H9 (cell line): ENCODE results near the gene ASS1. TPM values are rescaled to one million over a fixed set of nuclear protein-coding genes. Genes with fewer than 3 reads are reported as not detected.

ENCODE experiments used
- DNase-seq: peaks from one replicate; pipeline ENCODE4 v3.0.0-alpha.2; 2017
- H2AFZ ChIP-seq: one replicate; pipeline ENCODE4 v1.6.1; 2013; ENCODE audit warnings: mild to moderate bottlenecking, low read length, control low read depth, moderate library complexity
- H2AK5ac ChIP-seq: 2 replicates; pipeline ENCODE4 v1.6.1; 2013; ENCODE audit warnings: low read length, control low read depth, mixed read lengths; ENCODE audit not compliant: insufficient read length
- H2BK120ac ChIP-seq: one replicate; pipeline ENCODE4 v1.6.1; 2013; ENCODE audit warnings: low read depth, mild to moderate bottlenecking, low read length, control low read depth, inconsistent platforms; ENCODE audit not compliant: poor library complexity, severe bottlenecking
- H2BK12ac ChIP-seq: 2 replicates; pipeline ENCODE4 v1.6.1; 2013; ENCODE audit warnings: low read length, control low read depth, mixed read lengths, low read depth; ENCODE audit not compliant: insufficient read length
- H2BK15ac ChIP-seq: 2 replicates; pipeline ENCODE4 v1.6.1; 2013; ENCODE audit warnings: low read depth, low read length, control low read depth
- H2BK20ac ChIP-seq: one replicate; pipeline ENCODE4 v1.6.1; 2013; ENCODE audit warnings: low read depth, mild to moderate bottlenecking, low read length, control low read depth, inconsistent platforms; ENCODE audit not compliant: poor library complexity, severe bottlenecking
- H2BK5ac ChIP-seq: 2 replicates; pipeline ENCODE4 v1.6.1; 2013; ENCODE audit warnings: low read length, control low read depth, mixed read lengths; ENCODE audit not compliant: insufficient read length
- H3K14ac ChIP-seq: 2 replicates; pipeline ENCODE4 v1.6.1; 2013; ENCODE audit warnings: low read length, control low read depth; ENCODE audit not compliant: insufficient read depth
- H3K18ac ChIP-seq: 2 replicates; pipeline ENCODE4 v1.6.1; 2013; ENCODE audit warnings: low read depth, mild to moderate bottlenecking, mixed read lengths, low read length, control low read depth; ENCODE audit not compliant: insufficient read length
- H3K23ac ChIP-seq: 2 replicates; pipeline ENCODE4 v1.6.1; 2013; ENCODE audit warnings: low read length, control low read depth, mixed read lengths, low read depth; ENCODE audit not compliant: insufficient read length
- H3K23me2 ChIP-seq: 2 replicates; pipeline ENCODE4 v1.6.1; 2013; ENCODE audit warnings: low read depth, mild to moderate bottlenecking, mixed read lengths, low read length, control low read depth; ENCODE audit not compliant: insufficient read length, poor library complexity, severe bottlenecking
- H3K27ac ChIP-seq: 2 replicates; pipeline ENCODE4 v1.5.1; 2013; ENCODE audit warnings: low read length, control low read depth, mixed read lengths, low read depth; ENCODE audit not compliant: insufficient read length
- H3K27me3 ChIP-seq: 2 replicates; pipeline ENCODE4 v1.6.1; 2013; ENCODE audit warnings: low read length, control low read depth, inconsistent platforms; ENCODE audit not compliant: insufficient read depth
- H3K4ac ChIP-seq: 2 replicates; pipeline ENCODE4 v1.6.1; 2013; ENCODE audit warnings: low read depth, mild to moderate bottlenecking, control low read depth, inconsistent platforms, low read length, moderate library complexity
- H3K4me1 ChIP-seq: 2 replicates; pipeline ENCODE4 v1.6.1; 2013; ENCODE audit warnings: low read length, control low read depth, inconsistent platforms; ENCODE audit not compliant: insufficient read depth
- H3K4me2 ChIP-seq: 2 replicates; pipeline ENCODE4 v1.6.1; 2013; ENCODE audit warnings: low read length, control low read depth, mixed read lengths; ENCODE audit not compliant: insufficient read length, insufficient read depth
- H3K56ac ChIP-seq: 2 replicates; pipeline ENCODE4 v1.6.1; 2013; ENCODE audit warnings: low read depth, mild to moderate bottlenecking, mixed read lengths, low read length, control low read depth; ENCODE audit not compliant: insufficient read length
- H3K79me1 ChIP-seq: 2 replicates; pipeline ENCODE4 v1.6.1; 2013; ENCODE audit warnings: low read depth, mild to moderate bottlenecking, moderate library complexity, low read length, control low read depth, inconsistent platforms; ENCODE audit not compliant: insufficient read depth, poor library complexity, severe bottlenecking
- H3K79me2 ChIP-seq: 2 replicates; pipeline ENCODE4 v1.6.1; 2013; ENCODE audit warnings: low read length, control low read depth, inconsistent platforms; ENCODE audit not compliant: insufficient read depth
- H3K9ac ChIP-seq: 2 replicates; pipeline ENCODE4 v1.6.1; 2013; ENCODE audit warnings: low read length, control low read depth, mixed read lengths; ENCODE audit not compliant: insufficient read length; ENCODE audit errors: extremely low read depth
- H3K9me3 ChIP-seq: one replicate; pipeline ENCODE4 v1.6.1; 2013; ENCODE audit warnings: low read depth, low read length, inconsistent platforms; ENCODE audit not compliant: control insufficient read depth
- H3T11ph ChIP-seq: one replicate; pipeline ENCODE4 v1.6.1; 2013; ENCODE audit warnings: mild to moderate bottlenecking, low read length, control low read depth, inconsistent platforms
- H4K20me1 ChIP-seq: one replicate; pipeline ENCODE4 v1.6.1; 2013; ENCODE audit not compliant: control insufficient read depth, insufficient read length, insufficient read depth
- H4K5ac ChIP-seq: 2 replicates; pipeline ENCODE4 v1.6.1; 2013; ENCODE audit warnings: low read depth, mild to moderate bottlenecking, mixed read lengths, low read length, control low read depth; ENCODE audit not compliant: insufficient read length
- H4K8ac ChIP-seq: replicated peaks from 2 replicates; pipeline ENCODE4 v1.6.1; 2013; ENCODE audit warnings: low read length, control low read depth, mixed read lengths, low read depth; ENCODE audit not compliant: insufficient read length
- H4K91ac ChIP-seq: 2 replicates; pipeline ENCODE4 v1.6.1; 2013; ENCODE audit warnings: low read depth, mild to moderate bottlenecking, moderate library complexity, mixed read lengths, low read length, control low read depth; ENCODE audit not compliant: insufficient read length
- H3K27ac Mint-ChIP-seq, 3 experiments: 2 replicates in 2 of 3; 3 replicates in 1 of 3; pipeline ENCODE4 v1.8.0; 2020 to 2021; ENCODE audit warnings: mixed read lengths in 3 of 3, mild to moderate bottlenecking in 1 of 3, moderate library complexity in 1 of 3
- H3K27me3 Mint-ChIP-seq: 2 replicates; pipeline ENCODE4 v1.8.0; 2021; ENCODE audit warnings: low read depth, mild to moderate bottlenecking, moderate library complexity, mixed read lengths
- H3K36me3 Mint-ChIP-seq, 3 experiments: 2 replicates in 2 of 3; 3 replicates in 1 of 3; pipeline ENCODE4 v1.8.0; 2020 to 2021; ENCODE audit warnings: low read depth in 3 of 3, mixed read lengths in 3 of 3; ENCODE audit not compliant: insufficient read depth in 1 of 3
- H3K4me1 Mint-ChIP-seq, 2 experiments: 2 replicates each; pipeline ENCODE4 v1.8.0; 2020; ENCODE audit warnings: mixed read lengths in 2 of 2
- H3K4me3 Mint-ChIP-seq, 2 experiments: 2 replicates in 1 of 2; 3 replicates in 1 of 2; pipeline ENCODE4 v1.8.0; 2020 to 2021; ENCODE audit warnings: mild to moderate bottlenecking in 2 of 2, mixed read lengths in 2 of 2, moderate library complexity in 1 of 2
- H3K9me3 Mint-ChIP-seq, 2 experiments: 2 replicates in 1 of 2; 3 replicates in 1 of 2; pipeline ENCODE4 v1.8.0; 2020; ENCODE audit warnings: mild to moderate bottlenecking in 2 of 2, mixed read lengths in 2 of 2, moderate library complexity in 1 of 2
- WGBS: extraction: QIAGEN DNeasy Blood & Tissue Kit; methylation state at CpG from one replicate; pipeline ENCODE4 v1.1.7; 2013; ENCODE audit warnings: missing lambda C conversion rate, low lambda C conversion rate, mixed read lengths; ENCODE audit not compliant: insufficient read length; ENCODE audit errors: extremely low coverage; 5-methylcytosine and 5-hydroxymethylcytosine counted together
- total RNA-seq: library from RNA; stranded (reverse); gene quantifications from 2 replicates; pipeline ENCODE4 v1.2.1, GENCODE V29; 2021
- TF ChIP-seq, protein P1 (sequence below): fragments of 200-600 bp; sonication (generic); conservative IDR thresholded peaks from 3 replicates; pipeline ENCODE4 v1.8.0; 2021; ENCODE audit warnings: antibody characterized with exemption, mild to moderate bottlenecking

ASS1 gene
- total RNA-seq, 1 experiment from 2014 or later, result 118 TPM

GRCh38 chr9:130473009-130473408 is 28.2 kb downstream of the ASS1 start:
- Mint-ChIP-seq H3K27ac (no peak overlapping the region), H3K4me3 (no peak overlapping the region), H3K4me1 (peaks cover 13 to 35% of the 10 kb centered on the region in 2 experiments), H3K9me3 (no peaks in the 10 kb centered on the region), H3K36me3 (peaks cover 2 to 19% (median 16%) of the 10 kb centered on the region in 3 experiments; a peak in 6 of 7 replicates), H3K27me3 (no peaks in the 10 kb centered on the region)
- Histone ChIP-seq H2AFZ (no peak overlapping the region), H2BK5ac (no peak overlapping the region), H2BK120ac (no peak overlapping the region), H3K4me2 (no peak overlapping the region), H3K23me2 (no peaks in the 10 kb centered on the region), H4K5ac (no peak overlapping the region), H2AK5ac (no peak overlapping the region), H3K79me1 (no peaks in the 10 kb centered on the region), H4K91ac (no peak overlapping the region), H3T11ph (no peak overlapping the region), H3K4me1 (0 out of 2 replicates have a peak, but pooled peaks cover 2% of the 10 kb centered on the region), H3K18ac (no peak overlapping the region), H4K20me1 (peaks cover 4% of the 10 kb centered on the region), H2BK12ac (no peak overlapping the region), H3K4ac (no peak overlapping the region), H3K27ac (no peak overlapping the region), H3K14ac (no peak overlapping the region; the same call in 1 of the 2 replicates), H4K8ac (no peak overlapping the region), H2BK20ac (no peak overlapping the region), H3K79me2 (no peaks in the 10 kb centered on the region), H3K27me3 (no peaks in the 10 kb centered on the region), H2BK15ac (no peak overlapping the region), H3K23ac (no peak overlapping the region), H3K56ac (no peak overlapping the region), H3K9ac (no peak overlapping the region), H3K9me3 (no peaks in the 10 kb centered on the region)
- no CpG with 5 or more reads among the region's 6 CpGs for WGBS
- no peak for DNase-seq
- TF ChIP-seq, protein P1, sequence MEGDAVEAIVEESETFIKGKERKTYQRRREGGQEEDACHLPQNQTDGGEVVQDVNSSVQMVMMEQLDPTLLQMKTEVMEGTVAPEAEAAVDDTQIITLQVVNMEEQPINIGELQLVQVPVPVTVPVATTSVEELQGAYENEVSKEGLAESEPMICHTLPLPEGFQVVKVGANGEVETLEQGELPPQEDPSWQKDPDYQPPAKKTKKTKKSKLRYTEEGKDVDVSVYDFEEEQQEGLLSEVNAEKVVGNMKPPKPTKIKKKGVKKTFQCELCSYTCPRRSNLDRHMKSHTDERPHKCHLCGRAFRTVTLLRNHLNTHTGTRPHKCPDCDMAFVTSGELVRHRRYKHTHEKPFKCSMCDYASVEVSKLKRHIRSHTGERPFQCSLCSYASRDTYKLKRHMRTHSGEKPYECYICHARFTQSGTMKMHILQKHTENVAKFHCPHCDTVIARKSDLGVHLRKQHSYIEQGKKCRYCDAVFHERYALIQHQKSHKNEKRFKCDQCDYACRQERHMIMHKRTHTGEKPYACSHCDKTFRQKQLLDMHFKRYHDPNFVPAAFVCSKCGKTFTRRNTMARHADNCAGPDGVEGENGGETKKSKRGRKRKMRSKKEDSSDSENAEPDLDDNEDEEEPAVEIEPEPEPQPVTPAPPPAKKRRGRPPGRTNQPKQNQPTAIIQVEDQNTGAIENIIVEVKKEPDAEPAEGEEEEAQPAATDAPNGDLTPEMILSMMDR, result no peak
